Hepatocyte (in vitro differentiated cells): ENCODE results near the gene CDC42BPB. TPM values are rescaled to one million over a fixed set of nuclear protein-coding genes. Genes with fewer than 3 reads are reported as not detected.

Experiments
- DNase-seq: peaks from one replicate; pipeline ENCODE4 v3.0.0-alpha.2; 2016; ENCODE audit warnings: low spot score
- H2AFZ ChIP-seq: fragments of 200-600 bp; sonication (generic); 2 replicates; pipeline ENCODE4 v1.6.0; 2016; ENCODE audit warnings: antibody characterized with exemption, mild to moderate bottlenecking
- H3K27ac ChIP-seq: fragments of 200-600 bp; sonication (generic); 2 replicates; pipeline ENCODE4 v1.5.1; 2016; ENCODE audit warnings: mild to moderate bottlenecking
- H3K27me3 ChIP-seq: fragments of 200-600 bp; sonication (generic); 2 replicates; pipeline ENCODE4 v1.6.1; 2016
- H3K36me3 ChIP-seq: fragments of 200-600 bp; sonication (generic); replicated peaks from 2 replicates; pipeline ENCODE4 v1.5.1; 2016; ENCODE audit warnings: low read depth; ENCODE audit not compliant: insufficient read depth
- H3K4me1 ChIP-seq: fragments of 200-600 bp; sonication (generic); 2 replicates; pipeline ENCODE4 v1.5.1; 2016; ENCODE audit warnings: mild to moderate bottlenecking, moderate library complexity; ENCODE audit not compliant: insufficient read depth
- H3K4me2 ChIP-seq: fragments of 200-600 bp; sonication (generic); 2 replicates; pipeline ENCODE4 v1.6.0; 2016
- H3K4me3 ChIP-seq: fragments of 200-600 bp; sonication (generic); 2 replicates; pipeline ENCODE4 v1.5.1; 2016; ENCODE audit warnings: mild to moderate bottlenecking
- H3K79me2 ChIP-seq: fragments of 200-600 bp; sonication (generic); 2 replicates; pipeline ENCODE4 v1.6.0; 2017; ENCODE audit warnings: mild to moderate bottlenecking
- H3K9me2 ChIP-seq: fragments of 200-600 bp; sonication (generic); replicated peaks from 2 replicates; pipeline ENCODE4 v1.6.0; 2017; ENCODE audit warnings: mild to moderate bottlenecking; ENCODE audit not compliant: insufficient read depth
- H3K9me3 ChIP-seq: fragments of 200-600 bp; sonication (generic); 2 replicates; pipeline ENCODE4 v1.5.1; 2016; ENCODE audit warnings: low read depth, mild to moderate bottlenecking
- H4K20me1 ChIP-seq: fragments of 200-600 bp; sonication (generic); 2 replicates; pipeline ENCODE4 v1.6.0; 2016; ENCODE audit warnings: mild to moderate bottlenecking; ENCODE audit not compliant: insufficient read depth, poor library complexity, severe bottlenecking
- EZH2 ChIP-seq: fragments of 200-600 bp; sonication (generic); IDR thresholded peaks from 2 replicates; pipeline ENCODE4 v1.6.1; 2016; ENCODE audit warnings: antibody characterized with exemption, mild to moderate bottlenecking, borderline replicate concordance
- EZH2phosphoT487 ChIP-seq: fragments of 200-600 bp; sonication (generic); IDR thresholded peaks from one replicate; pipeline ENCODE4 v1.6.1; 2018; ENCODE audit warnings: antibody characterized with exemption, mild to moderate bottlenecking, low read depth, moderate library complexity; ENCODE audit not compliant: unreplicated experiment, severe bottlenecking
- WGBS: methylation state at CpG from one replicate; pipeline ENCODE4 v1.1.6; 2016; ENCODE audit warnings: low lambda C conversion rate; ENCODE audit errors: missing lambda C conversion rate; 5-methylcytosine and 5-hydroxymethylcytosine counted together
- polyA plus RNA-seq: library from polyadenylated mRNA; unstranded; fragments of >200 nt; fragmentation: Nextera tagmentation; extraction: Ambion mirVana; gene quantifications from 2 replicates; pipeline ENCODE4 v1.2.1, GENCODE V29; 2016
- total RNA-seq: library from RNA; depleted of rRNA; stranded (reverse); fragments of >200 nt; gene quantifications from 2 replicates; pipeline ENCODE4 v1.2.3, GENCODE V29; 2014
- TF ChIP-seq, protein P1 (sequence below): fragments of 200-600 bp; sonication (generic); IDR thresholded peaks from 2 replicates; pipeline ENCODE4 v1.5.1; 2016; ENCODE audit warnings: antibody characterized with exemption, mild to moderate bottlenecking; ENCODE audit not compliant: poor library complexity

The CDC42BPB gene
- total and polyA plus RNA-seq, 2 experiments from 2014 or later, result 10.2 to 60.6 TPM

DNA sequence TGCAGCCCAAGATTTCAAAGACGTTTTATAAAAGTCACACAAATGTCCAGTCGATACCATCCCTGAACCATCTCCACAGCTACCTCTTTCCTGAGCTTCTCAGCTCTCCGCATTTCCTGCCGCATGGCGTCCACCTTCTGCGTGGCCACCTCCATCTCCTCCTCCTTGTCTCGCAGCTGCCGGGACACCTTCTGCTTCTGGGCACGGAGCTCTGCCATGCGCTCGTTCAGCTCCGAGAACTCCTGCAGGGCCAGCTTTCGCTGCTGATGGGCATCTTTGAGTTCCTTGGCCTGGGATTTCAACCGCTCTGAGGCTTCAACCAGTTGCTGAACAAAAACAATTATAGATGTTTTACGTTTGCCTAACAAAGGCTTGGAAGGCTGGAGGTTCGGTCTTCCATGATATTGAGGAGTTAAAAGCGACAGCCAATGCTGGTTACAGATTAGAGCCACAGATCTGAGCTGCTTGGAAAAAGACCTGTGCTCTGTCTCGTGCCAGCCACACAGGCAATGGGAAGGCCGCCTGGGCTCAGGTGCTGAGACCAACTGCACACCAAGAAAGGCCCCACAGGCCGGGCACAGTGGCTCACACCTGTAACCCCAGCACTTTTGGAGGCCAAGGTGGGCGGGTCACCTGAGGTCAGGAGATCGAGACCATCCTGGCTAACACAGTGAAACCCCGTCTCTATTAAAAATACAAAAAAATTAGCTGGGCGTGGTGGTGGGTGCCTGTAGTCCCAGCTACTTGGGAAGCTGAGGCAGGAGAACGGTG is 85.3 kb downstream of the CDC42BPB start:
- Histone ChIP-seq H3K9me2 (no peaks in the 10 kb centered on the region), H3K27me3 (no peaks in the 10 kb centered on the region), H4K20me1 (no peaks in the 10 kb centered on the region), H3K36me3 (no peaks in the 10 kb centered on the region), H3K4me3 (no peak overlapping the region), H3K9me3 (no peaks in the 10 kb centered on the region), H2AFZ (no peak overlapping the region), H3K79me2 (no peaks in the 10 kb centered on the region), H3K4me2 (no peak overlapping the region), H3K4me1 (no peaks in the 10 kb centered on the region), H3K27ac (no peak overlapping the region)
- WGBS, result 97% methylated on average over 24 of the region's 25 CpGs
- DNase-seq, result no peak
- TF ChIP-seq, protein P1, sequence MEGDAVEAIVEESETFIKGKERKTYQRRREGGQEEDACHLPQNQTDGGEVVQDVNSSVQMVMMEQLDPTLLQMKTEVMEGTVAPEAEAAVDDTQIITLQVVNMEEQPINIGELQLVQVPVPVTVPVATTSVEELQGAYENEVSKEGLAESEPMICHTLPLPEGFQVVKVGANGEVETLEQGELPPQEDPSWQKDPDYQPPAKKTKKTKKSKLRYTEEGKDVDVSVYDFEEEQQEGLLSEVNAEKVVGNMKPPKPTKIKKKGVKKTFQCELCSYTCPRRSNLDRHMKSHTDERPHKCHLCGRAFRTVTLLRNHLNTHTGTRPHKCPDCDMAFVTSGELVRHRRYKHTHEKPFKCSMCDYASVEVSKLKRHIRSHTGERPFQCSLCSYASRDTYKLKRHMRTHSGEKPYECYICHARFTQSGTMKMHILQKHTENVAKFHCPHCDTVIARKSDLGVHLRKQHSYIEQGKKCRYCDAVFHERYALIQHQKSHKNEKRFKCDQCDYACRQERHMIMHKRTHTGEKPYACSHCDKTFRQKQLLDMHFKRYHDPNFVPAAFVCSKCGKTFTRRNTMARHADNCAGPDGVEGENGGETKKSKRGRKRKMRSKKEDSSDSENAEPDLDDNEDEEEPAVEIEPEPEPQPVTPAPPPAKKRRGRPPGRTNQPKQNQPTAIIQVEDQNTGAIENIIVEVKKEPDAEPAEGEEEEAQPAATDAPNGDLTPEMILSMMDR, result no peak
- TF ChIP-seq EZH2, result no peak
- TF ChIP-seq EZH2phosphoT487, result no peak

DNA sequence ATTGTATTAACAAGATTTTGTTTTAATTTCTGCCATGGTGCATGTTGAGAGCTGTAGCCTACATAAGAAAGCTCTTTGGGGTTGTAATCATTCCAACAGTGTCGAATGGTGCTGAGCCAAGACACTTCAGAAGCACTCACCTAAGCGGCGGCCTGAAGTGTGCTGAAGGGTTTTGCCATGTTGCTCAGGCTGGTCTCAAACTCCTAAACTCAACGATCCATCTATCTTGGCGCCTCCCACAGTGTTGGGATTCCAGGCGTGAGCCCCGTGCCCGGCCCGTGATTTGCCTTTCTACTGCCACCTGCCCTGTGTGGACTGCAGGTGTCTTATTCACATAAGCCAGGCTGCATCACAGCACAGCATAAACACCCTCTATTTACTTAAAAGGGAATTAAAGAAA is 86.0 kb downstream of the CDC42BPB start:
- TF ChIP-seq EZH2phosphoT487, result no peak
- TF ChIP-seq, protein P1, result no peak
- TF ChIP-seq EZH2, result no peak
- H3K27ac ChIP-seq, result no peak overlapping the region
- H3K36me3 ChIP-seq, result no peaks in the 10 kb centered on the region
- H3K4me2 ChIP-seq, result no peak overlapping the region
- no peaks in the 10 kb centered on the region for H3K9me2 ChIP-seq
- no peaks in the 10 kb centered on the region for H3K79me2 ChIP-seq
- DNase-seq, result no peak
- no peaks in the 10 kb centered on the region for H3K9me3 ChIP-seq
- 94% methylated on average over 9 of the region's 9 CpGs for WGBS
- H3K4me1 ChIP-seq, result no peaks in the 10 kb centered on the region
- H3K4me3 ChIP-seq, result no peak overlapping the region
- no peaks in the 10 kb centered on the region for H4K20me1 ChIP-seq
- H2AFZ ChIP-seq, result no peak overlapping the region
- no peaks in the 10 kb centered on the region for H3K27me3 ChIP-seq

DNA sequence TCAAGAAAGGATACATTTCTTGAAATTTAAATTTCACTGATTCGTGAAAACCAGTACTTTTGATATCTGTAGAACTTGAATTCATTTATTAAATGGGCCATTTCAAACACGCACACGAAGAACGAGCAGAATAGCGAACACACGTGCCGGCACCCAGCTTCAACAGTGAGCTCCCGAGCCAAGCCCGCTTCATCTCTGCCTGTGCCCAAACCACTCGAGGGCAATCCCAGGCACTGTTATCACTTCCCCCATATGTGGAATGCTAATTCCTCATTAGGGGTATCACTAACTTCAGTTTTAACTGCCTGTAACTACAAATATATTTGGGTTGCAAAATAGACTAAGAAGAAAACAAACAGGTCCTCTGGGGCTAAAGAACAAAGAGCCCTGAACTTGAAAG is 86.9 kb downstream of the CDC42BPB start:
- H3K9me2 ChIP-seq, result no peaks in the 10 kb centered on the region
- TF ChIP-seq, protein P1, result no peak
- TF ChIP-seq EZH2 (no peak), EZH2phosphoT487 (no peak)
- H3K27me3 ChIP-seq, result no peaks in the 10 kb centered on the region
- no peaks in the 10 kb centered on the region for H3K79me2 ChIP-seq
- H3K36me3 ChIP-seq, result no peaks in the 10 kb centered on the region
- no peak overlapping the region for H3K4me2 ChIP-seq
- no peaks in the 10 kb centered on the region for H3K9me3 ChIP-seq
- no peak overlapping the region for H2AFZ ChIP-seq
- no peaks in the 10 kb centered on the region for H3K4me1 ChIP-seq
- WGBS, result 93% methylated on average over 10 of the region's 10 CpGs
- DNase-seq, result no peak
- no peaks in the 10 kb centered on the region for H4K20me1 ChIP-seq
- H3K27ac ChIP-seq, result no peak overlapping the region
- no peak overlapping the region for H3K4me3 ChIP-seq
